ENCODE results near the gene DUS1L. TPM values are rescaled to one million over a fixed set of nuclear protein-coding genes. Genes with fewer than 3 reads are reported as not detected.

The DUS1L gene
- total RNA-seq, 1 donor from 2014 or later: 97.1 TPM

GRCh38 chr17:82078433-82078832, 12.8 kb upstream of the DUS1L start:
- no peak overlapping the region for H3K27ac Mint-ChIP-seq
- no peak for DNase-seq (ENCODE audit: extremely low spot score, unreplicated experiment)
- H3K4me1 Mint-ChIP-seq (ENCODE audit: unreplicated experiment): no peaks in the 10 kb centered on the region
- no peaks in the 10 kb centered on the region for H3K36me3 Mint-ChIP-seq
- no peaks in the 10 kb centered on the region for H3K9me3 Mint-ChIP-seq
- no peak overlapping the region for H3K4me3 Mint-ChIP-seq
- no peak for TF ChIP-seq CTCF (conservative IDR thresholded peaks at IDR 0.05)
- peaks cover 9% of the 10 kb centered on the region for H3K27me3 Mint-ChIP-seq

- H3K9me3 Mint-ChIP-seq: no peaks in the 10 kb centered on the region
- H3K4me3 Mint-ChIP-seq: no peak overlapping the region
Observed at GRCh38 chr17:82077617-82078358, 12.2 kb upstream of the DUS1L start.

GRCh38 chr17:82076785-82077591, 11.4 kb upstream of the DUS1L start:
- no peak for DNase-seq (ENCODE audit: extremely low spot score, unreplicated experiment)
- TF ChIP-seq CTCF (conservative IDR thresholded peaks at IDR 0.05): no peak
- H3K4me3 Mint-ChIP-seq: no peak overlapping the region
- H3K4me1 Mint-ChIP-seq (ENCODE audit: unreplicated experiment): no peaks in the 10 kb centered on the region
- H3K27me3 Mint-ChIP-seq: peaks cover 15% of the 10 kb centered on the region
- no peaks in the 10 kb centered on the region for H3K36me3 Mint-ChIP-seq
- no peaks in the 10 kb centered on the region for H3K9me3 Mint-ChIP-seq
- peak overlapping the region; percentile 43 for H3K27ac Mint-ChIP-seq

More at GRCh38 chr17:82077617-82078358, 12.2 kb upstream of the DUS1L start:
- Mint-ChIP-seq H3K36me3 (no peaks in the 10 kb centered on the region), H3K4me1 (ENCODE audit: unreplicated experiment) (no peaks in the 10 kb centered on the region), H3K27ac (no peak overlapping the region), H3K27me3 (peaks cover 11% of the 10 kb centered on the region)
- TF ChIP-seq CTCF (conservative IDR thresholded peaks at IDR 0.05): no peak
- DNase-seq (ENCODE audit: extremely low spot score, unreplicated experiment): no peak

- no peak for DNase-seq (ENCODE audit: extremely low spot score, unreplicated experiment)
- H3K27me3 Mint-ChIP-seq: peaks cover 15% of the 10 kb centered on the region
- no peaks in the 10 kb centered on the region for H3K9me3 Mint-ChIP-seq
- H3K36me3 Mint-ChIP-seq: no peaks in the 10 kb centered on the region
- no peaks in the 10 kb centered on the region for H3K4me1 Mint-ChIP-seq (ENCODE audit: unreplicated experiment)
- no peak for TF ChIP-seq CTCF (conservative IDR thresholded peaks at IDR 0.05)
- no peak overlapping the region for H3K4me3 Mint-ChIP-seq
- peak overlapping the region; percentile 43 for H3K27ac Mint-ChIP-seq
Observed at GRCh38 chr17:82076018-82076784, 10.6 kb upstream of the DUS1L start.

- Mint-ChIP-seq H3K27me3 (peaks cover 15% of the 10 kb centered on the region), H3K4me3 (no peak overlapping the region), H3K4me1 (ENCODE audit: unreplicated experiment) (no peaks in the 10 kb centered on the region), H3K9me3 (no peaks in the 10 kb centered on the region), H3K36me3 (no peaks in the 10 kb centered on the region), H3K27ac (peak overlapping the region; percentile 61)
- no peak for TF ChIP-seq CTCF (conservative IDR thresholded peaks at IDR 0.05)
- no peak for DNase-seq (ENCODE audit: extremely low spot score, unreplicated experiment)
Observed at GRCh38 chr17:82073446-82073845, 7.8 kb upstream of the DUS1L start.

Data from type B pancreatic cell (in vitro differentiated cells).